PC-3 (cell line): ENCODE measurements around the gene HOXC10. TPM values are rescaled to one million over a fixed set of nuclear protein-coding genes. Genes with fewer than 3 reads are reported as not detected.

Experiments
- ATAC-seq: fragments of 200-7000 bp; cut with Tn5 transposase; 2 replicates; pipeline ENCODE4 v1.9.1; 2020; ENCODE audit warnings: mild to moderate bottlenecking, moderate library complexity
- BruUV-seq: library from RNA; stranded (reverse); fragments of 400-500 nt; replicated peaks from 2 replicates; lab custom pipeline; 2021; lab: Mats Ljungman, UMichigan
- CTCF ChIA-PET: fragments of 300-600 bp; sonication (Branson Sonifier 250); formaldehyde crosslinking; loops from one replicate; lab custom pipeline; 2022; ENCODE audit warnings: antibody characterized with exemption; lab: Charles Lee
- POLR2A ChIA-PET: fragments of 300-600 bp; sonication (Branson Sonifier 250); formaldehyde crosslinking; loops from one replicate; lab custom pipeline; 2022; ENCODE audit warnings: antibody characterized with exemption; ENCODE audit not compliant: unreplicated experiment; lab: Charles Lee
- DNase-seq: peaks from one replicate; pipeline ENCODE4 v3.0.0-alpha.2; 2015
- H2AFZ ChIP-seq: fragments of 300-600 bp; sonication (generic); 2 replicates; pipeline ENCODE4 v1.6.0; 2016; ENCODE audit warnings: antibody characterized with exemption, low read length
- H3F3A ChIP-seq: fragments of 300-600 bp; sonication (generic); one replicate; pipeline ENCODE4 v1.6.0; 2017; ENCODE audit warnings: antibody characterized with exemption, low read length, control low read depth, mild to moderate bottlenecking; ENCODE audit not compliant: unreplicated experiment
- H3K27ac ChIP-seq: fragments of 300-600 bp; sonication (generic); 2 replicates; pipeline ENCODE4 v1.5.1; 2016; ENCODE audit warnings: mild to moderate bottlenecking, low read length
- H3K27me3 ChIP-seq: fragments of 300-600 bp; sonication (generic); 2 replicates; pipeline ENCODE4 v1.6.1; 2016; ENCODE audit warnings: low read length, mixed read lengths
- H3K36me3 ChIP-seq: fragments of 300-600 bp; sonication (generic); 2 replicates; pipeline ENCODE4 v1.6.1; 2016; ENCODE audit warnings: low read depth, mixed run types, low read length, mixed read lengths
- H3K4me1 ChIP-seq: fragments of 300-600 bp; sonication (generic); 2 replicates; pipeline ENCODE4 v1.5.1; 2016; ENCODE audit warnings: low read length; ENCODE audit not compliant: insufficient read depth
- H3K4me2 ChIP-seq: fragments of 300-600 bp; sonication (generic); 2 replicates; pipeline ENCODE4 v1.6.0; 2016; ENCODE audit warnings: low read length
- H3K4me3 ChIP-seq: fragments of 300-600 bp; sonication (generic); 2 replicates; pipeline ENCODE4 v1.5.1; 2016; ENCODE audit warnings: mild to moderate bottlenecking, low read length, mixed read lengths
- H3K79me2 ChIP-seq: fragments of 300-600 bp; sonication (generic); 2 replicates; pipeline ENCODE4 v1.6.1; 2017; ENCODE audit warnings: low read length, mixed read lengths
- H3K9ac ChIP-seq: fragments of 300-600 bp; sonication (generic); 2 replicates; pipeline ENCODE4 v1.6.0; 2016; ENCODE audit warnings: mild to moderate bottlenecking, low read length
- H3K9me2 ChIP-seq: fragments of 300-600 bp; sonication (generic); replicated peaks from 2 replicates; pipeline ENCODE4 v1.6.1; 2016; ENCODE audit warnings: mixed run types, low read length, mixed read lengths
- H3K9me3 ChIP-seq: fragments of 300-600 bp; sonication (generic); 2 replicates; pipeline ENCODE4 v1.6.1; 2016; ENCODE audit warnings: low read length, mixed read lengths
- H4K20me1 ChIP-seq: fragments of 300-600 bp; sonication (generic); 2 replicates; pipeline ENCODE4 v1.6.1; 2016; ENCODE audit warnings: low read length, mixed read lengths
- CTCF ChIP-seq: fragments of 300-600 bp; sonication (generic); conservative IDR thresholded peaks from 2 replicates; pipeline ENCODE4 v1.5.1; 2017; ENCODE audit warnings: antibody characterized with exemption, low read depth, mild to moderate bottlenecking, low read length
- EZH2 ChIP-seq: fragments of 300-600 bp; sonication (generic); IDR thresholded peaks from one replicate; pipeline ENCODE4 v1.6.1; 2017; ENCODE audit warnings: antibody characterized with exemption, mild to moderate bottlenecking, low read length; ENCODE audit not compliant: unreplicated experiment
- EZH2phosphoT487 ChIP-seq: fragments of 300-600 bp; sonication (generic); IDR thresholded peaks from 2 replicates; pipeline ENCODE4 v1.6.1; 2018; ENCODE audit warnings: mild to moderate bottlenecking, antibody characterized with exemption, low read length, borderline replicate concordance
- intact Hi-C: fragments of 100-400 bp; cut with micrococcal nuclease; formaldehyde crosslinking; loops from 2 replicates; pipeline ENCODE4 v1.9.0; 2023
- total RNA-seq: library from RNA; depleted of rRNA; stranded (reverse); fragments of >200 nt; gene quantifications from 2 replicates; pipeline ENCODE4 v1.2.3, GENCODE V29; 2014

Gene HOXC10
- total RNA-seq, 1 experiment from 2014 or later: 0.69 TPM

GRCh38 chr12:53995378-53996239, 10.7 kb downstream of the HOXC10 start:
- H3K79me2 ChIP-seq: peaks cover 81% of the 10 kb centered on the region

GRCh38 chr12:53996240-53997203, 11.6 kb downstream of the HOXC10 start:
- ATAC-seq: peak; percentile 8
- TF ChIP-seq CTCF: no peak
- no peak for TF ChIP-seq EZH2phosphoT487
- TF ChIP-seq EZH2: no peak
- POLR2A ChIA-PET: no interaction called here
- Histone ChIP-seq H3K36me3 (no peaks in the 10 kb centered on the region), H4K20me1 (no peaks in the 10 kb centered on the region), H3K27me3 (no peaks in the 10 kb centered on the region), H3K4me2 (peak overlapping the region; percentile 98), H3K79me2 (peaks cover 72% of the 10 kb centered on the region), H3K4me3 (peak overlapping the region; percentile 78), H2AFZ (peak overlapping the region; percentile 80), H3K9me3 (no peaks in the 10 kb centered on the region), H3K27ac (peak overlapping the region; percentile 86), H3K4me1 (peaks cover 28% of the 10 kb centered on the region), H3K9ac (peak overlapping the region; percentile 94), H3F3A (no peaks in the 10 kb centered on the region), H3K9me2 (no peaks in the 10 kb centered on the region)
- intact Hi-C loops: no loop called here
- no peak for DNase-seq
- CTCF ChIA-PET: interaction anchor here (0.5 to 0.7 kb wide), 2 partner anchors 11 to 12 kb away, joined by 3 to 13 read pairs; partner anchors contain the start of genes HOXC10 and HOXC8
- BruUV-seq: TSS peak; percentile 75

More at GRCh38 chr12:53995378-53996239, 10.7 kb downstream of the HOXC10 start:
- Histone ChIP-seq H3K9me2 (no peaks in the 10 kb centered on the region), H3K9ac (peak overlapping the region; percentile 94), H3K4me3 (peak overlapping the region; percentile 78), H3K4me2 (peak overlapping the region; percentile 98), H3K27me3 (no peaks in the 10 kb centered on the region), H3K9me3 (no peaks in the 10 kb centered on the region), H3F3A (no peaks in the 10 kb centered on the region), H4K20me1 (no peaks in the 10 kb centered on the region), H3K36me3 (no peaks in the 10 kb centered on the region), H2AFZ (peak overlapping the region; percentile 80), H3K4me1 (peaks cover 37% of the 10 kb centered on the region), H3K27ac (peak overlapping the region; percentile 86)
- TF ChIP-seq EZH2phosphoT487: no peak
- TF ChIP-seq EZH2: no peak
- TF ChIP-seq CTCF: no peak
- intact Hi-C loops: no loop called here
- BruUV-seq: no TSS peak
- ChIA-PET POLR2A (interaction anchor here (0.6 kb wide), 1 partner anchor 56 kb away, joined by 6 read pairs; no protein-coding TSS in a partner anchor), CTCF (interaction anchor here (0.5 to 0.7 kb wide), 2 partner anchors 10 to 13 kb away, joined by 3 to 13 read pairs; partner anchors contain the start of genes HOXC10 and HOXC8)
- ATAC-seq (peak; percentile 70), DNase-seq (peak; percentile 83)
